HG02588 (cell line): ENCODE measurements around the gene RTL5.

Source experiments
- ATAC-seq: cut with Tn5 transposase; IDR thresholded peaks from one replicate; pipeline ENCODE4 v1.9.1; 2021; ENCODE audit warnings: mild to moderate bottlenecking, moderate library complexity; ENCODE audit not compliant: unreplicated experiment

RTL5 gene

GRCh38 chrX:72079607-72080006 is 52.1 kb downstream of the RTL5 start:
- ATAC-seq, result no peak

- ATAC-seq, result no peak
Observed at GRCh38 chrX:72078411-72078810, 53.3 kb downstream of the RTL5 start.
